GM11168 (cell line): ENCODE measurements around the gene CAMSAP1.
"Not testable (repeated sequence)": the region's sequence is repeated elsewhere in the genome, so short reads cannot be mapped to it uniquely, and the experiment has no call there.

ENCODE experiments used
- in situ Hi-C: fragments of 300-500 bp; cut with MboI; formaldehyde crosslinking; loops from one replicate; pipeline ENCODE4 v1.12.0; 2022; ENCODE audit warnings: low sequenced_read_pairs; ENCODE audit not compliant: unreplicated experiment

CAMSAP1 gene

GRCh38 chr9:135907431-135908092 is at the start of gene CAMSAP1:
CAMSAP1 (minus strand) TSS chr9:135907546; CDS start chr9:135907159, 387 bp downstream.
- in situ Hi-C loops = no loop called here

- in situ Hi-C loops = no loop called here
These were observed 49.4 kb upstream of the CAMSAP1 start for GRCh38 chr9:135956802-135957174.

- in situ Hi-C loops = no loop called here
These were observed 48.8 kb upstream of the CAMSAP1 start for GRCh38 chr9:135955934-135956801.

- in situ Hi-C loops = no loop called here
These were observed 45.4 kb upstream of the CAMSAP1 start for GRCh38 chr9:135952664-135953206.

GRCh38 chr9:135951889-135952663 is 44.7 kb upstream of the CAMSAP1 start:
- in situ Hi-C loops = no loop called here

GRCh38 chr9:135951310-135951709 is 44.0 kb upstream of the CAMSAP1 start:
- in situ Hi-C loops = not testable (repeated sequence)

GRCh38 chr9:135950841-135951240 is 43.5 kb upstream of the CAMSAP1 start:
- in situ Hi-C loops = not testable (repeated sequence)

GRCh38 chr9:135950135-135950682 is 42.9 kb upstream of the CAMSAP1 start:
- in situ Hi-C loops = no loop called here

GRCh38 chr9:135949501-135950134 is 42.3 kb upstream of the CAMSAP1 start:
- in situ Hi-C loops = no loop called here

- in situ Hi-C loops = no loop called here
These were observed 41.6 kb upstream of the CAMSAP1 start for GRCh38 chr9:135948968-135949367.

GRCh38 chr9:135948446-135948845 is 41.1 kb upstream of the CAMSAP1 start:
- in situ Hi-C loops = no loop called here

- in situ Hi-C loops = no loop called here
These were observed 40.2 kb upstream of the CAMSAP1 start for GRCh38 chr9:135947582-135947981.

GRCh38 chr9:135947105-135947504 is 39.8 kb upstream of the CAMSAP1 start:
- in situ Hi-C loops = not testable (repeated sequence)

- in situ Hi-C loops = no loop called here
These were observed 39.1 kb upstream of the CAMSAP1 start for GRCh38 chr9:135946392-135946994.

- in situ Hi-C loops = no loop called here
These were observed 38.6 kb upstream of the CAMSAP1 start for GRCh38 chr9:135945969-135946368.

GRCh38 chr9:135944444-135945252 is 37.3 kb upstream of the CAMSAP1 start:
- in situ Hi-C loops = no loop called here

- in situ Hi-C loops = not testable (repeated sequence)
These were observed 36.3 kb upstream of the CAMSAP1 start for GRCh38 chr9:135943604-135944003.

GRCh38 chr9:135941288-135941995 is 34.1 kb upstream of the CAMSAP1 start:
- in situ Hi-C loops = no loop called here
